Activated CD4-positive, alpha-beta T cell treated with anti-CD3 and anti-CD28 coated beads for 4 hours (primary cell): Measurements from ENCODE around the gene ZSWIM1.

Experiments used
- DNase-seq, 2 donors: peaks; one replicate each; pipeline ENCODE4 v3.0.0-alpha.2; 2020

Gene ZSWIM1

GRCh38 chr20:45880988-45881788 is at the start of gene ZSWIM1:
Gene ZSWIM1, plus strand, starts transcription at chr20:45881227. Its CDS starts 1,366 bp downstream, at chr20:45882593.
- DNase-seq, result peak; percentile 96 to 99

- DNase-seq, result no peak
Measured at GRCh38 chr20:45832619-45833018, 48.4 kb upstream of the ZSWIM1 start.

GRCh38 chr20:45833030-45833882 is 47.8 kb upstream of the ZSWIM1 start, which contains the start of gene SNX21:
Gene SNX21, plus strand, starts transcription at chr20:45833799. Its CDS starts 121 bp downstream, at chr20:45833920.
- DNase-seq, result peak in 1 of 2 donors; percentile 9

GRCh38 chr20:45833883-45834796 is 46.9 kb upstream of the ZSWIM1 start:
- peak; percentile 37 to 43 for DNase-seq

GRCh38 chr20:45834797-45835161 is 46.2 kb upstream of the ZSWIM1 start:
- DNase-seq, result no peak

GRCh38 chr20:45835329-45835765 is 45.7 kb upstream of the ZSWIM1 start:
- DNase-seq, result no peak

- DNase-seq, result no peak
Measured at GRCh38 chr20:45835825-45836224, 45.2 kb upstream of the ZSWIM1 start.

GRCh38 chr20:45836841-45837240 is 44.2 kb upstream of the ZSWIM1 start:
- no peak for DNase-seq

GRCh38 chr20:45840700-45841198 is 40.3 kb upstream of the ZSWIM1 start:
- DNase-seq, result no peak

- no peak for DNase-seq
Measured at GRCh38 chr20:45841407-45842129, 39.5 kb upstream of the ZSWIM1 start.

- no peak for DNase-seq
Measured at GRCh38 chr20:45842169-45842812, 38.7 kb upstream of the ZSWIM1 start.

- no peak for DNase-seq
Measured at GRCh38 chr20:45843506-45843905, 37.5 kb upstream of the ZSWIM1 start.

- no peak for DNase-seq
Measured at GRCh38 chr20:45845452-45845851, 35.6 kb upstream of the ZSWIM1 start.

GRCh38 chr20:45848421-45848820 is 32.6 kb upstream of the ZSWIM1 start:
- no peak for DNase-seq

GRCh38 chr20:45848969-45849582 is 32.0 kb upstream of the ZSWIM1 start:
- no peak for DNase-seq

- no peak for DNase-seq
Measured at GRCh38 chr20:45850238-45850637, 30.8 kb upstream of the ZSWIM1 start.

GRCh38 chr20:45850926-45851325 is 30.1 kb upstream of the ZSWIM1 start:
- DNase-seq, result no peak

GRCh38 chr20:45851501-45851900 is 29.5 kb upstream of the ZSWIM1 start:
- no peak for DNase-seq

- DNase-seq, result no peak
Measured at GRCh38 chr20:45852326-45852725, 28.7 kb upstream of the ZSWIM1 start.

- no peak for DNase-seq
Measured at GRCh38 chr20:45853484-45853883, 27.5 kb upstream of the ZSWIM1 start.
